Fibroblast of pulmonary artery (primary cell): ENCODE results near the gene CHTF18.

Source experiments
- DNase-seq: peaks from one replicate; pipeline ENCODE4 v3.0.0-alpha.2; 2010; ENCODE audit warnings: low read depth
- H3K4me3 ChIP-seq: replicated peaks from 2 replicates; pipeline ENCODE4 v1.5.1; 2011; ENCODE audit warnings: low read depth, mild to moderate bottlenecking, control low read depth, low read length, moderate library complexity
- CTCF ChIP-seq: IDR thresholded peaks from 2 replicates; pipeline ENCODE4 v1.5.1; 2011; ENCODE audit warnings: mild to moderate bottlenecking, control low read depth, low read length, inconsistent platforms; ENCODE audit errors: missing control alignments

The CHTF18 gene

GRCh38 chr16:764848-765487, 23.5 kb upstream of the CHTF18 start:
- TF ChIP-seq CTCF = no peak
- no peak overlapping the region for H3K4me3 ChIP-seq
- no peak for DNase-seq

GRCh38 chr16:765488-765865, 22.9 kb upstream of the CHTF18 start:
- no peak overlapping the region for H3K4me3 ChIP-seq
- TF ChIP-seq CTCF = no peak
- DNase-seq = no peak

GRCh38 chr16:766008-766819, 22.2 kb upstream of the CHTF18 start:
- no peak for DNase-seq
- no peak overlapping the region for H3K4me3 ChIP-seq
- TF ChIP-seq CTCF = no peak

DNA sequence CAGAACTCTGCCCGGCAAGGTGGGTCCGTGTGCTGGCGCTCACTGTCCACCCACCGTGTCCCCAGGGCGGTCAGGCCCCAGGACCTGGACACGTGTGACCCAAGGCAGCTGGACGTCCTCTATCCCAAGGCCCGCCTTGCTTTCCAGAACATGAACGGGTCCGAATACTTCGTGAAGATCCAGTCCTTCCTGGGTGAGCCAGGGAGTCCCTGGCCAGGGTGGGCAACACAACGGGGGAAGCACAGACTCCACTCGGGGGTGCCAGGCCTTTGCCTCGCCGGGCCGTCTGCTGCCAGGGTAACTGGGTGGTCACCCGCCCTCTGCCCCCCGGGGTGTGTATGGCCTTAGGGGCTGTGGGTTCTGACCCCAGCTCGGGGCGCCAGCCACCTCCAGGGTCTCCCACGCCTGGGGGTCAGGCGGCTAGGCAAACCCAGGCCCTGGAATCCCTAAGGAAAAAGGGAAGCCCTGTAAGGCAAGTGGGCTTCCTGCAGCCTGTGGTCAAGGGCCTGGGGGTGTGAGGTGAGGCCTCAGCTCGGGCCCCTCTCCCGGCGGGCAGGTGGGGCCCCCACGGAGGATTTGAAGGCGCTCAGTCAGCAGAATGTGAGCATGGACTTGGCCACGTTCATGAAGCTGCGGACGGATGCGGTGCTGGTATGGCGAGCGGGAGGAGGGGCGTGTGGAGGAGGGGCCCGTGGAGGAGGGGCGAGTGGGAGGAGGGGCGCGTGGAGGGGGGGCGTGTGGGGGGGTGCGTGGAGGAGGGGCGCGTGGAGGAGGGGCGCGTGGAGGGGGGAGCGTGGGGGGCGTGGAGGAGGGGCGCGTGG, 21.4 kb upstream of the CHTF18 start:
- no peak for DNase-seq
- no peak for TF ChIP-seq CTCF
- H3K4me3 ChIP-seq = no peak overlapping the region

DNA sequence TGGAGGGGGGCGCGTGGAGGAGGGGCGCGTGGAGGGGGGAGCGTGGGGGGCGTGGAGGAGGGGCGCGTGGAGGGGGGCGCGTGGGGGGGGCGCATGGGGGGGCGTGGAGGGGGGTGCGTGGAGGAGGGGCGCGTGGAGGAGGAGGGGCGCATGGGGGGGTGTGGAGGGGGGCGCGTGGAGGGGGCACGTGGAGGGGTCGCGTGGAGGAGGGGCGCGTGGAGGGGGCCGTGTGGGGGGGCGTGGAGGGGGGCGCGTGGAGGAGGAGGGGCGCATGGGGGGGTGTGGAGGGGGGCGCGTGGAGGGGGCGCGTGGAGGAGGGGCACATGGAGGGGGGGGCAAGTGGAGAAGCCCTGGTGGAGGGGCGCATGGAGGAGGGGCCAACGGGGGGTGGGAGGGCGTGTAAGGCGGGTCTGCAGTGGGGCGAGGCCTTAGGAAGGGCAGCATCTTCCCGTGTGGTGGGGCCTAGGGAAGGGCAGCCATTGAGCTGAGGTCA, 20.6 kb upstream of the CHTF18 start:
- no peak overlapping the region for H3K4me3 ChIP-seq
- no peak for TF ChIP-seq CTCF
- no peak for DNase-seq

- no peak for DNase-seq
- TF ChIP-seq CTCF = no peak
Measured at GRCh38 chr16:768428-768827, 20.0 kb upstream of the CHTF18 start.

More at GRCh38 chr16:768428-768827, 20.0 kb upstream of the CHTF18 start:
- no peak overlapping the region for H3K4me3 ChIP-seq
